HG02759 (cell line): ENCODE measurements around the gene SUSD4.

ENCODE experiments used
- ATAC-seq: cut with Tn5 transposase; IDR thresholded peaks from one replicate; pipeline ENCODE4 v1.9.1; 2021; ENCODE audit warnings: mild to moderate bottlenecking, moderate library complexity; ENCODE audit not compliant: unreplicated experiment

The SUSD4 gene

GRCh38 chr1:223217781-223218180, 146.2 kb downstream of the SUSD4 start:
- ATAC-seq = no peak

- no peak for ATAC-seq
Measured at GRCh38 chr1:223216531-223217205, 147.3 kb downstream of the SUSD4 start.

GRCh38 chr1:223216074-223216473, 147.9 kb downstream of the SUSD4 start:
- no peak for ATAC-seq

GRCh38 chr1:223215026-223215425, 148.9 kb downstream of the SUSD4 start:
- no peak for ATAC-seq

- no peak for ATAC-seq
Measured at GRCh38 chr1:223214261-223214807, 149.6 kb downstream of the SUSD4 start.

GRCh38 chr1:223212441-223212840, 151.5 kb downstream of the SUSD4 start:
- ATAC-seq = no peak

GRCh38 chr1:223211323-223211985, 152.5 kb downstream of the SUSD4 start:
- no peak for ATAC-seq

DNA sequence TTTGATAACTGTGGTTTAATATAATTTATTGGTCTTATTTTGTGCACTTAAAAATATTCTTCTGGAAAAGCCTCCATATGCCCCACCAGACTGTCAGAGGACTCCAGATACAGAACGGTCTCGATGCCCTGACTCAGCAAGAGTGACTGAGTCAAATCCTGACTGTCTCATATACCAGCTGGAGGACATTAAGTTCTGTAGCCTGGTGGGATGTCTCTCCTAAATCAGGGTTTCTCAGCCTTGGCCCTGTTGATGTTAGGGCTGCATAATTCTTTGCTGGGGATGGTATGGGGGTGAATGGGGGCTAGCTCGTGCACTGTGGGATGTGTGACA, 153.2 kb downstream of the SUSD4 start:
- ATAC-seq = no peak

GRCh38 chr1:223209992-223210787, 153.8 kb downstream of the SUSD4 start:
- no peak for ATAC-seq

- no peak for ATAC-seq
Measured at GRCh38 chr1:223209293-223209898, 154.6 kb downstream of the SUSD4 start.

GRCh38 chr1:223208164-223209076, 155.6 kb downstream of the SUSD4 start:
- no peak for ATAC-seq

- ATAC-seq = no peak
Measured at GRCh38 chr1:223207293-223208066, 156.5 kb downstream of the SUSD4 start.

DNA sequence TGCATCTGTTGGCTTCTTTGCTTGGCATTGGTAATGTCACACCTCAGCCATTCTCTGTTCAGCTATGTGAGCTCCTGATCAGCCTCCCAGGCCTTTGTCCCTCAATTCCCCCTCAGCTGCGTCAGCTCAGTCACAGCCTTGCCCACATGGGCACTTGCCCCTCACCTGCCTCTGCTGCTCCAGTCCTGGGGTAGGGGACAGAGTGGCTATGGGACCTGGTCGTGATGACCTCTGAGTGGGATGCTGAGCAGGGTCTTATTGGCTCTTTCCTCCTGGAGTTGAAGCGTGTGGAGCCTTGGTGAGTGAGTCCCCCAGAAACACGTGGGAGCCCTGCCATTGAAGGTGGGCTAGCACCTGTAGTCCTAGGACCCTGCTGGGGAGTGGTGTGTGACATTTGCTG, 159.6 kb downstream of the SUSD4 start:
- ATAC-seq = no peak

- ATAC-seq = no peak
Measured at GRCh38 chr1:223203694-223204093, 160.3 kb downstream of the SUSD4 start.

GRCh38 chr1:223203034-223203408, 161.0 kb downstream of the SUSD4 start:
- ATAC-seq = no peak

DNA sequence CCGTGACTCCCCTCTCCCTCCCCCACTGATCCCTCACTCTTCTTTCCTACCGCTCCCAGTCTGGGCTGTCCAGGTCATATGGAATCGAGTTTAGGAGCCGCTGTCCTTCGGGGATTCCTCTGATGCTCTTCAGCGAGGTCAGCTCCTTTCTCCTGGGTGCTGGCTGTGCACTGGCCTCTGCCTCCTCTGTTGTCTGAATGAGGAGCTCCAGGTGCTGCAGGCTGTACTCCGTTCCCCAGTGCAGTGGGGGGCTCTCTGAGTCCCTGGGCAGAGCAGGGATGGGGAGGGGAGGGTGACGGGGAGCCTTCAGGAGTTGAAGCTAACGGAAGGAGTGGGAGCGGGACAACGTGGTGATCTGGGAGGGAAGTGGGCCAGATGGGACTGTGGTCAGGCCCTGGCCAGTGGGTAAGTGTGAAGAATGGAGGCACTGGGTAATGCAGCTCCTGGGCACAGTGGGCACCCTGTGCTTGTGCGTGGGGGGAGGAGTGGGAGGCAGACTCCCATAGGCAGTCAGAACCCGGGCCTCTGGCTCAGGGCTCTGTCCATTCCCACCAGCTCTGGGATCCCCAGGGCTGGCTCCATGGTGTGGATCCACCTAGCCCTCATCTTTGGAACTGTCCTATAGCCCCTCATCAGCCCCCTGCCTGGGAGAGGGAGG, 161.5 kb downstream of the SUSD4 start:
- no peak for ATAC-seq

GRCh38 chr1:223201967-223202366, 162.0 kb downstream of the SUSD4 start:
- no peak for ATAC-seq

- no peak for ATAC-seq
Measured at GRCh38 chr1:223200903-223201302, 163.1 kb downstream of the SUSD4 start.

GRCh38 chr1:223199094-223199647, 164.8 kb downstream of the SUSD4 start:
- no peak for ATAC-seq
